ENCODE measurements around the gene HTR3B.

- TF ChIP-seq RFX5 (IDR thresholded peaks at IDR 0.05) = no peak
- TF ChIP-seq MAX (IDR thresholded peaks at IDR 0.05) = no peak
- no peak for TF ChIP-seq HMGXB4 (CRISPR knock-in tag; IDR thresholded peaks at IDR 0.05; ENCODE audit: borderline replicate concordance)
- TF ChIP-seq SMC3 (IDR thresholded peaks at IDR 0.05) = no peak
- no peak for TF ChIP-seq CBX2 (IDR thresholded peaks at IDR 0.05; ENCODE audit: borderline replicate concordance, low read depth)
- TF ChIP-seq HES2 (IDR thresholded peaks at IDR 0.05) = no peak
- no peak for TF ChIP-seq CTCF (IDR thresholded peaks at IDR 0.05)
- no peak for TF ChIP-seq JUNB (IDR thresholded peaks at IDR 0.05)
- no peak for TF ChIP-seq FOSB (CRISPR knock-in tag; IDR thresholded peaks at IDR 0.05)
- TF ChIP-seq CHD2 (IDR thresholded peaks at IDR 0.05; ENCODE audit: low read length, partially characterized antibody) = no peak
- TF ChIP-seq MAZ (IDR thresholded peaks at IDR 0.05; ENCODE audit: borderline replicate concordance, low read depth, low read length) = no peak
- TF ChIP-seq, protein P1, sequence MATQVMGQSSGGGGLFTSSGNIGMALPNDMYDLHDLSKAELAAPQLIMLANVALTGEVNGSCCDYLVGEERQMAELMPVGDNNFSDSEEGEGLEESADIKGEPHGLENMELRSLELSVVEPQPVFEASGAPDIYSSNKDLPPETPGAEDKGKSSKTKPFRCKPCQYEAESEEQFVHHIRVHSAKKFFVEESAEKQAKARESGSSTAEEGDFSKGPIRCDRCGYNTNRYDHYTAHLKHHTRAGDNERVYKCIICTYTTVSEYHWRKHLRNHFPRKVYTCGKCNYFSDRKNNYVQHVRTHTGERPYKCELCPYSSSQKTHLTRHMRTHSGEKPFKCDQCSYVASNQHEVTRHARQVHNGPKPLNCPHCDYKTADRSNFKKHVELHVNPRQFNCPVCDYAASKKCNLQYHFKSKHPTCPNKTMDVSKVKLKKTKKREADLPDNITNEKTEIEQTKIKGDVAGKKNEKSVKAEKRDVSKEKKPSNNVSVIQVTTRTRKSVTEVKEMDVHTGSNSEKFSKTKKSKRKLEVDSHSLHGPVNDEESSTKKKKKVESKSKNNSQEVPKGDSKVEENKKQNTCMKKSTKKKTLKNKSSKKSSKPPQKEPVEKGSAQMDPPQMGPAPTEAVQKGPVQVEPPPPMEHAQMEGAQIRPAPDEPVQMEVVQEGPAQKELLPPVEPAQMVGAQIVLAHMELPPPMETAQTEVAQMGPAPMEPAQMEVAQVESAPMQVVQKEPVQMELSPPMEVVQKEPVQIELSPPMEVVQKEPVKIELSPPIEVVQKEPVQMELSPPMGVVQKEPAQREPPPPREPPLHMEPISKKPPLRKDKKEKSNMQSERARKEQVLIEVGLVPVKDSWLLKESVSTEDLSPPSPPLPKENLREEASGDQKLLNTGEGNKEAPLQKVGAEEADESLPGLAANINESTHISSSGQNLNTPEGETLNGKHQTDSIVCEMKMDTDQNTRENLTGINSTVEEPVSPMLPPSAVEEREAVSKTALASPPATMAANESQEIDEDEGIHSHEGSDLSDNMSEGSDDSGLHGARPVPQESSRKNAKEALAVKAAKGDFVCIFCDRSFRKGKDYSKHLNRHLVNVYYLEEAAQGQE (IDR thresholded peaks at IDR 0.05) = no peak
- no peak for TF ChIP-seq HDAC2 (IDR thresholded peaks at IDR 0.05)
- TF ChIP-seq ESRRA (IDR thresholded peaks at IDR 0.05; ENCODE audit: borderline replicate concordance, low read length) = no peak
Measured at GRCh38 chr11:113880971-113881370, 23.6 kb upstream of the HTR3B start.
